Measurements from ENCODE around the gene DPYD. TPM values are rescaled to one million over a fixed set of nuclear protein-coding genes. Genes with fewer than 3 reads are reported as not detected.

The DPYD gene
- total RNA-seq, 1 donor from 2014 or later = 11.3 TPM

DNA sequence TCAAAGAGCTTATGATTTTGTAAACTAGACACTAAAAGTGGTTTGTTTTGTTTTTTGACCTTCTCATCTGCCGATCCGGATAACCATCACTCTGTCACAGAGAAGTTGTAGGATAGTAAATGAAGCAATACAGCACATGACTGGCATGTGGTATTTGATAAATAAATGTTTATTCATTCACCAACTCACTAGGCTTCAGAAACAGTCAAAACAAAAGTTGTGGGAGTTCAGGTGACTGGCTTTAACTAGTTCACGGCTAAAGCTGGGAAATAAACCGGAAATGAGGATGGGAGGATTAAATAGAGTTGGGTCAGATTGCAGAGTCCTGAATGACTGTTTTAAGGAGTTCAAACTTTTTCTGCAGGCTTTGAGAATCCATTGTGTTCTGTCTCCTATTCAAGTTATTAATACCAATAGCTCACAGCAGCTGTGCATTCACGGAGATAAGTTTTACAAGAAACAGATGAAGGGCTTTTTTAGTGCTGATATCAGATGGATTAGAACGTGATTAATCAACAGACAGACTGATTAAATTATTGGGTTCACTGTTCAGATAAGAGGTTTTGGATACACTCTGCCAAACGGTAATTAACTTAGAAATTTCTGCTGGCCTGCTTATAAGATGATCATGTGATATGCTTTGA, 463.3 kb downstream of the DPYD start:
- DNase-seq (ENCODE audit: low read depth) = no peak

DNA sequence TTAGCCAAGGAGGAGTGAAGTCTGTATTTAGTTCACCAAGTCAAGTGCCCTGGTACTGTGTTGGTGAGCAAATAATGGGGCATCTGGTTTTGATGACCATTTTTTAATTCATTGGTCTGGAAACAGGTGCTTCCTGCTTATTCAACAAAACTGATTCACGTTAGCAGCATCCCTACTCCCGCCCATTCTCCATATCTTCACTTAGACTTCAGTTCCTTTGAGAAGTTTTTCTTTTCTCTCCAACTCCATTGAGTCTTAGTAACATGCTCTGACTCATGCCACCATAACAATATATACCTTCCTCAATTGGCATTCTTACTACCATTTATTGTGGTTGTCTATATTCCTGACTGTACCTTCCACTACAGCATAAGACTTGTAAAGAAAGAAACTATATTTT, 468.9 kb downstream of the DPYD start:
- DNase-seq (ENCODE audit: low read depth) = no peak

DNA sequence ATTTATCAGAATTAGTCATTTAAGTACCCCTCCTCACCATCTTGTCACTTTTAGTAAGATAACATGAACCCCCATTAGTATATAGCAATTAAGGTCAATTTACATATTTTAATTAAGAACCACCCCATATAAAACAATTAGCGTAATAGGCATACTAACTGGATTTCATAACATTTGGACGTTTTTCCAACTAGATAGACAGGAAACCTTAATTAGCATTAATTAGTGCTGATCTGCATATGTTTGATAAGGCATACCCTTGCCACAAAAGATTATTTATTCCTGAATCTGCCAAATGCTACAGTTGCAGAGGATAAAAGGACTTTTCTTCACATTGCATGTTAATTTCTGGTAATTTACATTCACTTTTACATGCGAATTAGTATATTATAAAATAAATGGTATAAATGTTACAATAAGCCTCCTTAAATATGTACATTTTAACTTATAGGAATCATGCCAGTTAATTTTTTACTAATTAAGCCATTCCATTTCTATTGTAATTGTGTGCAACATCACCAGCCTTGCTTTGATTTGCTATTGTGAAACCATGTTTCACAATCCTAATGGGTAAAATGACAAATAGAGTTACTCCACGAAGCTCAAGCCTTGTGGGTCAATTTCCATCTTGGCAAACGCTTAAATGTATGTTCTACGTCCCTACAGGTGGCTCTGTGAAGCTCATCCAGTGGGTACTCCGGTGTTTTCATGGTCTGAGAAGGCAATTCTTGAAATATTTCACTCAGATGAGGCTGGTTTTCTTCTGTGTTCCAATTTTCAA, 469.6 kb downstream of the DPYD start:
- DNase-seq (ENCODE audit: low read depth) = no peak

DNA sequence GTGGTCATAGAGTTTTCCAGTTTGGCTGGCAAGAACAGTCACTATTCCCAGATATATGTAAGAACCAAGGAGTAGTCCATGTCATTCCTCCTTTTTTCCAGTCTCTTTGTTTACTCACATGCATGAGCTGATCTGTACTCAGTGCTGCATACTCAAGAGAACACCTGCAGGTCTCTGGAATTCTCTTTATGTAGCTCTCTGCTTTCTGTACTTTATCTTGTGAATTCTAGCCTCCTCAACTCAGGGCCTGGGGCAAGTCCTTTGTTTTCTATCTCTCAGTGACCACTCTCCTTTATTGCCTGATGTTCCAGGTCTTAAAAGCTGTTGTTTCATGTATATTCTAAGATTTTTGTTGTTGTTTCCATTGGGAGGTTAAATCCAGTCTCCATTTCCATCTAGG, 478.9 kb downstream of the DPYD start:
- no peak for DNase-seq (ENCODE audit: low read depth)

DNA sequence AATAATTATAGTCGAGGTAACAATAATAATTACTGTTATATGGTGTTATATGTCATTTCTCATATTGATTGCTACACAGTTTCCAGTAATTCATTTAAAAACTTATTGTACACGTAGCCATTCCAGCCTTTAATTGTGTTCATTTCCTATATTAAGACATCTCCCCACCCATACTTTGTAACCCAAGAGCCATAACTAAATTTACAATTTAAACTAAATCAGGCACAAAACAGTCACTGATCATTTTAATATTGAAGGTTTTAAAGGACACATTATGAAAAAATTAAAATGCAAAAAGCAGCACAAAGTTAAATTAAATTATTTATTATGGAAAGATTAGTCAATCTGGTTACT, 487.0 kb downstream of the DPYD start:
- DNase-seq (ENCODE audit: low read depth) = no peak

DNA sequence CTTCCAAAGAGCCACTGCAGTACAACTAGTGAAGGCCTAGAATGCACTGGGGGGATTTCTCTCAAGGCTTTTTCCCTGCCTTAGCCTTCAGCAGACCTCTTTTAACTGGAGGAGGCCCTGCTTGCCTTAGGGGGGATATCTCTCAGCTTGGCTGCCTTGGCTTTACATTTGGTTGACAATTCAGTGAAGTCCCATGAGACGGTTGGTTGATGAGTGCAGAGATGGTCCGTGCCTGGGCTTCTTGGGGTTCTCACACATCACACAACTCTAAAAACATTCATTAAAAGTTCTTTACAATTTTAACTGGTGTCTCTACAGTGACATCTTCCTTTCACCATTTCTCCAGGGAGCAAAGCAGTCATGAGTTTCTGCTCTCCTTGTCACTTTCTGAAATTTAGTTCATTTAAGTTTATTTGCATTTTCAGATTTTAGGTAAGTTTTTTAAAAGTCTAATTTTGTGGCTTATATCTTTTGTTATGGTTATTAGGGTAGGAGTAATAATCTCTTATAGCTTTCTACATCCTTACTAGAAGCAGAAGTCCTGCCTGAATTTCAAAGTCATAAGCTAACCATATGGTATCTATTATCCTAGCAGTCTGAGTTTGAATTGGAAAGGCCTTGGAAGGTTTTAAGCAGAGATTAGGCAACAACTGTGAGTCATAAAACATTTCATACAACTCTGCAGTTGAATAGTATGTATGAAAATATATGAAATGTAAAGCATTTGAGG, 487.6 kb downstream of the DPYD start:
- DNase-seq (ENCODE audit: low read depth) = peak; percentile 20

DNA sequence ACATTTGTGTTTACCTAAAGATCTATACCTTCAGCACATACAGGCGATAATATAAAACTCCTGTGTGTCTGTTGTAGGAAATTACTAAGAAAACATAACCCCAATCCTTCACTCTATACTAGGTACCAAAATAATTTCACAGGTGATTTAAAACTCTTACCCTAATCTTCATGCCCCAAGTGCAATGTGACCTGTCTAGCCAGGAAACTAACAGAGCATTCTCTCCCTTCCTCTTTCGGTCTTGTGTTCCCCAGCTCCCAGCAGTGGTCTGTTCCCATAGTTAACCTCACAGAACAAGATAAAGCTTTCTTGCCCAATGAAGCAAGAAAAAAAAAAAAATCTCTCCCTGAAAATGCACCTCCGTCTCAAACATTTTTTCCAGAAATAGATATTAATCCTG, 493.5 kb downstream of the DPYD start:
- DNase-seq (ENCODE audit: low read depth) = no peak

DNA sequence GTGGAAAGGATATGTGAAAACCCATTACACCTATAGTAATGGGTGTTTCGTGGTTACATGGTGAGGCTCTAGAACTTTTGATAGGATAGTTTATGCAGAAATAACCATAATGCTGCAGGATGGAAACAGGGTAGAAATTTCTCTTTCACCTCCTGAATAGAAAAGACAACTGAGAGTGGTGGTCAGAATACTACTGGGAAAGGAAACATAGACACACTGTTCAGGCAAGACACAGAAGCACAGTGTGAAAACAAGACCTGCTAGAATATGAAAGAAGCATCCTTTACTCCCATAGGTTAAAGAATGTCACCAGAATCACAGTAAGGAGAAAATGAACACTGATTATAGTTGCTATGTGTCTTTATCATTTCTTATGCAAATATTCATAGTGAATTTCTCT, 496.6 kb downstream of the DPYD start:
- no peak for DNase-seq (ENCODE audit: low read depth)

DNA sequence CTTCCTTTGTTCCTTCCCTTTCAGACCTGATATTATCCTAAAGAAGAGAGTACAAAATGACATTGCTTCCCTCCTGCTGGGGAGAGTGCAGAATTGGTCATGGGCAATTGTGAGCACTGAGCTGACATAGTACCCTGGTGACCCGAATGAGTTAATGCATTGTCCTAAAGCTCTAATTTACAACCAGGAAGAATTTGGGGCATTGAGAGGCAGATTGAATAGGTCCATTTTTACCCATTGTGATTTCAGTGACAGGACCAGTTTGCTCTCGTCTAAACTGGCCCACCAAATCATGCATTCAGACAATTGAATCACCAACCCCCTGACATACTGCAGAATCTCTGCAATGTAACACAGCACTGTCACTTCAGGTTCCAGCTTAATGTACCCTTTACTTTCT, 497.4 kb downstream of the DPYD start:
- DNase-seq (ENCODE audit: low read depth) = no peak

DNA sequence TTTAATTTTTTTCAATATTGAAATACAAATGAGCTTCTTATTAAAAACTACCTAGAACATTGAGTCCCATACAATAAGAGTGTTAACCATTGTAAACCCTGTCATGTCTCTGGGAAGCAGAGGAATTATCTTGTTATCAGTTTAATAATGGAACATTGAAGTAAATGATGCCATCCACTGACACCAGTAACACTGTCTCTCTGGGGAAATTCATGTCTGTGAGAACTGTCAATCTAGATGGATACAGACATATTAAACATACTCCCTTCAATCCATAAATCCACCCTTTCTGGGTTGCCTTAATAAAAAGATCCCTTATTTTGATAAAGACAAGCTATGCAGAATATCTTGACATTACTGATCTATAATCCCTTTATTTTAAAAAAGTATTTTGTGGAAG, 503.2 kb downstream of the DPYD start:
- no peak for DNase-seq (ENCODE audit: low read depth)

DNA sequence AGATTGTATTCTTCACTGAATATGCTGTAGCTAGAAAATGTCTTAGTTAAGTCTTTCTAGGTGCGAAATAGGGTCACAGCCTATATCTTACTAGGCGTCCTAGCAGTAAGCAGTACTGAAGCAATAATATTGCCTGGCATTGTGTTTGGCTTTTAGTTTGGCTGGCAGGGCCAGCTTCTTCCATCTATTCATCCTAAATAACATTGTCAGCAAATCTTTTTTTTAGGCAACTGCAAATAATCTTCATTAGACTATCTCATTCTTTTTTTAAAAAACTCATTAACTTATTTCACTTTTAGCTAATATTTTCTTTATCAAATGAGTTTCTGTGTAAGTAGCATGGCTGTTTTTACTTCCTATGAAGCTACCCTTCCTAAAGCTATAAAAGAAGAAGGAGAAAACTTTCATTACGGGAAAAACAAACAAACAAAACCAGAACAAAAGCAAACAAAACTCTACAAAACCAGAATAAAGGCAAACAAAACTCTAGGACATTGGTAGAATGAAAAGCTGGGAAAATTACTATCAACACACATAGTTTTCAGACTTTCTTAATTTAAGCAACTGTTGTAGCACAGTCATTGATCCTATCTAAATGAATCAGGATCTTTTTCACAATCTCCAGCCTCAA, 506.0 kb downstream of the DPYD start:
- no peak for DNase-seq (ENCODE audit: low read depth)

DNA sequence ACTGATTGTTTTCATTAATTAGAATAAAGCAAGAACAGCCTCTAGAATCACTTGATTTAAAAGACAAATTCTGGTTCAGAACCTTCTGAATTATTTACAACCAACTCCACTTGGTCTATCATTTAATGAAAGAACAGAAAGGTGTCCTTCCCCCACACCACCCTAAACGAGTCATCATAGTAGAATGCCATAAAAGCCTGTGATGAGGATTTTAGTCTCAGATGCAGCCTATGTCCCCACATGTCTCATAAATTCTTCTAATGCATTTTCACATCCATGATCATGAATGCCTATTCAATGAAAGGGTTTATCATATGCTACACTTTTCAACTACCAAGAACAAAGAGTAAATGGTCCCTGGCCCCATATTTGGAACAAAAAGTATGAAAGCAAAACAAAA, 508.1 kb downstream of the DPYD start:
- no peak for DNase-seq (ENCODE audit: low read depth)

DNA sequence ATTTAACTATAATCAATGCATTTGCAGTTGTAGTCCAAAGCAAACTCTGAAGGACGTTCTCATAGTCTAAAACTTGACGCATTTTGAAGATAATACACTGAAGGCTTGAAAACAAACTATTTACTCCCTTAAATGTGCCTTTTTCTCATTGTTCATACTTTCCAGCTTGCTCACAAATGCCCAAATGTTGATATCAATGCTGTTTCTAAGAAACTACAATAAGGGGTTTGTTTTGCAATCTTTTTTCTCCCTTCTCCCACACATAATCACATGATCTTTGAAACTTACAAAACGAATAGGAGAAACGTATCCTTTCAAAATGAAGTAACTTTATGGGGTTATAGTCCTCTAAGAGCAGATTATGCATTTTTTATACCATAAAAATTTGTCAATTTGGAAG, 508.7 kb downstream of the DPYD start:
- DNase-seq (ENCODE audit: low read depth) = peak; percentile 10

DNA sequence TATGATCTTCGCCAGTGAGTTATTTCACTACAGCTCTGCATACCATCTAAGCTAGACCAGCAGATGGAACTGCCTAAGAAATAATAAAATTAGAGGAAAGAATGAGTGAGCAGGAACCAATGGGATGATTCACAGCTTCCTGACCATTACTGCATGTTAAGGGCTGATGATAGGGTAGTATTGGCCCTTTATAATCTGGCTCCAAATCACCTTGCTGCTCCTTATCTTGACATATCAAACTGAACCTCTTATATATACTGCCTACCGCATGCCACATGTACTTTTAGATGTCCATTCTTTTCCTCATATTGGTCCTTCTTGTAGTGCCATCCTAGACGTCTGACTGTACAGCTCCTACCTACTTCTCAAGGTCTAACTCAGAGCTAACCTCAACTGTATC, 524.4 kb downstream of the DPYD start:
- no peak for DNase-seq (ENCODE audit: low read depth)

DNA sequence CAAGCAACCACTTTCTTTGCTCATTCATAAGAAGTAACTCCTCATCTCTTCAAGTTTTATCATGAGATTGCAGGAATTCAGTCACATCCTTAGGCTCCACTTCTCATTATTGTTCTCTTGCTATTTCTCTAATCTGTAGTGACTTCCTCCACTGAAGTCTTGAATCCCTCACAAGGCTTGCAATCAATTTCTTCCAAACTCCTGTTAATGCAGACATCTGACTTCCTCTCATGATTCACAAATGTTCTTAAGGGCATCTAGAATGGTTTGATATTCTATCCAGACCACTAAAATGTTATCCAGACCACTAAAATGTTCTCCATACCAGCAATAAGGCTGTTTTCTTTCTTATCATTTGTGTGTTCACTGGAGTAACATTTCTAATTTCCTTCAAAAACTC, 528.1 kb downstream of the DPYD start:
- no peak for DNase-seq (ENCODE audit: low read depth)

DNA sequence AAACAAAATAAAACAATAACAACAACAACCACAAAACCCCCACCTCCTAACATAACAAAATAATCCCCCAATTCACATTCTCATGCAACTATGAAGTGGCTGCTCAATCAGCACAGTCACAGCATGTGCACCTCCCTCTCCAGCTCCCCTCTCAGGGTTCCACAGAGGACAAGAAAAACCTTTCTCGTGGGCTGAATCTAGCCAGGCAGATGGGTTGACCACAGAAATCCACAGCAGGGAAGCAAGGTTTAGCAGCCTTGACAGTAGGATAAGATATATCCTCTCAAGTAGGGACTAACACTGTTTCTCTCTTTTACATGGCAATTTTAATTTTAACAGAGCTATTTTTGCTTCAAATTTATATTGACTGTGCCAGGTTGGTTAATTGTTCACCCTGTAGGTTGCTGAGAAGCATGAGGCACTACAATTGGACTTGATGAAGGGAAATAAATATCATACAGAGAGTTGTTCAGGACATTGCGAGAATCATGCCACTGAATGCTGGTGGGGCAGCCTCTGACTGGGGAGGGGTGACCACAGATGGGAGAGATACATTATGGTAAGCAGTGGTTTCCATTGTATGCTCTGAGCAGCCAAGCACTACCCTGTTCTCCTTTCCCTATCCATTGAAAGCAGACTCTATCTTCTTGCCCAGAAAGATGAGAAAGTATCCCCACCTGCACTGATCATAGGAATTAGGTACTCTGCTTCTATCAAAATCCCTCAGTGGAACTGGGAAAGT, 535.1 kb downstream of the DPYD start:
- peak; percentile 72 for DNase-seq (ENCODE audit: low read depth)

DNA sequence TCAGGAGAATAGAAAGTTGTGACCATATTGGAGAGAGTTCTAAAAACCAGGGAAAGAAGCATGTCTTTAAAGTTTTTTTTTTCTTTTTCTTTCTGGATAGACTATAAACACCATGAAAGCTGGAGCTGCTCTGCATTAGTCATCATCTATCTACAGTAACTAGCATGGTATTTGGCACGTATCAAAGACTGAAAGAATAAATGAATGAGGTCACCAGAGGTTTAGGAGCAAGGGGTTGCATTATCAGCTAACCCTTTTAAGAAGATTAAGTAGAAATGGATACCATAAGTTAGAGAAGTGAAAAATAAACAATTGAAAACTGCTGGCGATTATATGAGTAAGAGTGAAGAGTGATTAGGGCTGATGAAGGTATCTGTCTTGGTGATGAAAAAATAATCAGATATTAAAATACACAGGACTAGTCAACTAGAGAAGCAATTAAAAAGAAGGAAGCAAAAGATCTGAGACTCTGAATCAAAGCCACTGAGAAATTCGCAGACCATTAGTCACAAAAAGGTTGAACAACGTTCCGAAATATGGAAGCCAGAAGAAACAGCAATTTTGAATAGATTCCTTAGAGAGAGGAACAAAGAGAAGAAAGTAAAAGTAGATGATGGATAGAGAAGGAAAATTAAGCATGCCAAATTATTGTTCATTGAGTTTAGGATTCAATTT, 536.4 kb downstream of the DPYD start:
- peak; percentile 62 for DNase-seq (ENCODE audit: low read depth)

DNA sequence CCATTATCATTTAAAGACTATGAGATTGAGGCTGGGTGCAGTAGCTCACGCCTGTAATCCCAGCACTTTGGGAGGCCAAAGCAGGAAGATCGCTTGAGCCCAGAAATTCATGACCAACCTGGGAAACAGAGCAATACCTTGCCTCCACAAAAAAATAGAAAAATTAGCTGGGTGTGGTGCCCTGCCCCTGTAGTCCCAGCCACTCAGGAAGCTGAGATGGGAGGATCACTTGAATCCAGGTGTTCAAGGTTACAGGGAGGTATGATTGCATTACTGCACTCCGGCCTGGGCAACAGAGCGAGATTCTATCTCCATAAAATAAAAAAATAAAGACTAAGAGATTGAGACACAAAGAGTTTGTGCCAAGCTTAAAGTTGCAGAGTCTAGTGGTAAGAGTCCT, 537.0 kb downstream of the DPYD start:
- no peak for DNase-seq (ENCODE audit: low read depth)

DNA sequence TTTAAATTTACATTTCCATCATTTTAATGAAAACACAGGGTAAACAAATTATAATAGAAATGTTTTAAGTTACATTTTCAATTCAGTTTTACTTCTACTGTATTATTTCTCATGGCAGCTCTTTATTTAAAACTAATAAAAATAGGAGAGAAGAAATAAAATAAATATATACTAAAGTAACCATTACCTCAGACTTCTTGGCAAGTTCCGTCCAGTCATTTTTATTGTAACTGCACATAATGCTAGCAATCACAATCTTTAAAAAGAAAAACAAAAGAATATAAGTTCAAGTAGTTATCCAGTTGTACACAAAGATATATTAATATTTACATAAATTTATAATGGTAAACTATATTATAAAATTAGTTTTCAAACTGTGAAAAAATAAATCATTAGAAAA, 538.6 kb downstream of the DPYD start:
- no peak for DNase-seq (ENCODE audit: low read depth)

DNA sequence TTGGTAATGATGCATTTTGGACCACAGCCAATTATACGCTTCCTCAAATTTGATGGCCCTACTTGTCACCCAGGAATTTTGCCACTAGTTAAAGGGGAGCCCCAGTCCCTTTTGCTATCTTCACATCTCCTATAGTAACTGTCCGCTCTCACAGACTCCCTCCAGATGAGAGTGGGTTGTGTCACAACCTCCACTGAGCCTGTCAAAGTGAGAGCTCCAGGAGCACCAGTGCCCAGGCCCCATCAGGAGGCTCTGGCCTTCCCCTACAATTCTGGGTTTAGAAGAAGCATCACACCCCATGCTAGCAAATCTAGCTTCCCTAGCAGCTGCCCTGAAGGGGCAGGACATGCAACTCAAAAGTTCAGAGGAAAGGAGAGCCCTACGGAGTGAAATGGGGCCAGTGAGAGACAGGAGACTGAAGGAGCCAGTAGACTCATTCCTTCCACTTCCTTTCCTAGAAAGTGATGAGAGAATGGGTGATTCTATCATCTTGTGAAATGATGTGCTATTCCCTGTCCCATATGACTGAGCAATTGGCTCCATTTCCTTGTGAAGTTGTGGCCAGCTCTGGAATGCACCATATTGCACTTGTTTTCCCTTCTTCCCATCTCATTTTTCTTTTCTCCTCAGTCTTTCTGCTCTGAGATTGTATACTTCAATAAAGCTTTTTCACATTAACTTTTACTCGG, 541.3 kb downstream of the DPYD start:
- no peak for DNase-seq (ENCODE audit: low read depth)

Data from myocyte (in vitro differentiated cells).